WTC11 (cell line): ENCODE results near the gene AKR1C4.
"Not testable (repeated sequence)": the region's sequence is repeated elsewhere in the genome, so short reads cannot be mapped to it uniquely, and the experiment has no call there.

Source experiments
- CREM ChIP-seq: sonication (generic); formaldehyde crosslinking; IDR thresholded peaks from 2 replicates; pipeline ENCODE4 v1.8.1; 2022; ENCODE audit warnings: mild to moderate bottlenecking, missing genetic modification reagents, moderate library complexity
- FOXP1 ChIP-seq: sonication (generic); formaldehyde crosslinking; IDR thresholded peaks from 2 replicates; pipeline ENCODE4 v1.8.0; 2022; ENCODE audit warnings: missing genetic modification reagents, mild to moderate bottlenecking, moderate library complexity, borderline replicate concordance
- ZNF416 ChIP-seq: fragments of 250-450 bp; sonication (Bioruptor Pico); IDR thresholded peaks from 2 replicates; pipeline ENCODE4 v1.9.0; 2021; ENCODE audit warnings: mild to moderate bottlenecking, inconsistent platforms
- TF ChIP-seq, protein P1 (sequence below): sonication (generic); formaldehyde crosslinking; IDR thresholded peaks from 2 replicates; pipeline ENCODE4 v1.8.0; 2022; ENCODE audit warnings: mild to moderate bottlenecking, missing genetic modification reagents
- TF ChIP-seq, protein P2 (sequence below): fragments of 200-600 bp; IDR thresholded peaks from 2 replicates; pipeline ENCODE4 v1.8.0; 2022; ENCODE audit warnings: antibody characterized with exemption
- TF ChIP-seq, protein P3 (sequence below): fragments of 250-450 bp; sonication (Bioruptor Pico); IDR thresholded peaks from 2 replicates; pipeline ENCODE4 v1.9.0; 2021; ENCODE audit warnings: mild to moderate bottlenecking, borderline replicate concordance

- not testable (repeated sequence) for TF ChIP-seq FOXP1; CREM (CRISPR knock-in tag); ZNF416
- TF ChIP-seq, protein P1, sequence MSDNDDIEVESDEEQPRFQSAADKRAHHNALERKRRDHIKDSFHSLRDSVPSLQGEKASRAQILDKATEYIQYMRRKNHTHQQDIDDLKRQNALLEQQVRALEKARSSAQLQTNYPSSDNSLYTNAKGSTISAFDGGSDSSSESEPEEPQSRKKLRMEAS (CRISPR knock-in tag) = not testable (repeated sequence)
- TF ChIP-seq, protein P2, sequence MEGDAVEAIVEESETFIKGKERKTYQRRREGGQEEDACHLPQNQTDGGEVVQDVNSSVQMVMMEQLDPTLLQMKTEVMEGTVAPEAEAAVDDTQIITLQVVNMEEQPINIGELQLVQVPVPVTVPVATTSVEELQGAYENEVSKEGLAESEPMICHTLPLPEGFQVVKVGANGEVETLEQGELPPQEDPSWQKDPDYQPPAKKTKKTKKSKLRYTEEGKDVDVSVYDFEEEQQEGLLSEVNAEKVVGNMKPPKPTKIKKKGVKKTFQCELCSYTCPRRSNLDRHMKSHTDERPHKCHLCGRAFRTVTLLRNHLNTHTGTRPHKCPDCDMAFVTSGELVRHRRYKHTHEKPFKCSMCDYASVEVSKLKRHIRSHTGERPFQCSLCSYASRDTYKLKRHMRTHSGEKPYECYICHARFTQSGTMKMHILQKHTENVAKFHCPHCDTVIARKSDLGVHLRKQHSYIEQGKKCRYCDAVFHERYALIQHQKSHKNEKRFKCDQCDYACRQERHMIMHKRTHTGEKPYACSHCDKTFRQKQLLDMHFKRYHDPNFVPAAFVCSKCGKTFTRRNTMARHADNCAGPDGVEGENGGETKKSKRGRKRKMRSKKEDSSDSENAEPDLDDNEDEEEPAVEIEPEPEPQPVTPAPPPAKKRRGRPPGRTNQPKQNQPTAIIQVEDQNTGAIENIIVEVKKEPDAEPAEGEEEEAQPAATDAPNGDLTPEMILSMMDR = not testable (repeated sequence)
- TF ChIP-seq, protein P3, sequence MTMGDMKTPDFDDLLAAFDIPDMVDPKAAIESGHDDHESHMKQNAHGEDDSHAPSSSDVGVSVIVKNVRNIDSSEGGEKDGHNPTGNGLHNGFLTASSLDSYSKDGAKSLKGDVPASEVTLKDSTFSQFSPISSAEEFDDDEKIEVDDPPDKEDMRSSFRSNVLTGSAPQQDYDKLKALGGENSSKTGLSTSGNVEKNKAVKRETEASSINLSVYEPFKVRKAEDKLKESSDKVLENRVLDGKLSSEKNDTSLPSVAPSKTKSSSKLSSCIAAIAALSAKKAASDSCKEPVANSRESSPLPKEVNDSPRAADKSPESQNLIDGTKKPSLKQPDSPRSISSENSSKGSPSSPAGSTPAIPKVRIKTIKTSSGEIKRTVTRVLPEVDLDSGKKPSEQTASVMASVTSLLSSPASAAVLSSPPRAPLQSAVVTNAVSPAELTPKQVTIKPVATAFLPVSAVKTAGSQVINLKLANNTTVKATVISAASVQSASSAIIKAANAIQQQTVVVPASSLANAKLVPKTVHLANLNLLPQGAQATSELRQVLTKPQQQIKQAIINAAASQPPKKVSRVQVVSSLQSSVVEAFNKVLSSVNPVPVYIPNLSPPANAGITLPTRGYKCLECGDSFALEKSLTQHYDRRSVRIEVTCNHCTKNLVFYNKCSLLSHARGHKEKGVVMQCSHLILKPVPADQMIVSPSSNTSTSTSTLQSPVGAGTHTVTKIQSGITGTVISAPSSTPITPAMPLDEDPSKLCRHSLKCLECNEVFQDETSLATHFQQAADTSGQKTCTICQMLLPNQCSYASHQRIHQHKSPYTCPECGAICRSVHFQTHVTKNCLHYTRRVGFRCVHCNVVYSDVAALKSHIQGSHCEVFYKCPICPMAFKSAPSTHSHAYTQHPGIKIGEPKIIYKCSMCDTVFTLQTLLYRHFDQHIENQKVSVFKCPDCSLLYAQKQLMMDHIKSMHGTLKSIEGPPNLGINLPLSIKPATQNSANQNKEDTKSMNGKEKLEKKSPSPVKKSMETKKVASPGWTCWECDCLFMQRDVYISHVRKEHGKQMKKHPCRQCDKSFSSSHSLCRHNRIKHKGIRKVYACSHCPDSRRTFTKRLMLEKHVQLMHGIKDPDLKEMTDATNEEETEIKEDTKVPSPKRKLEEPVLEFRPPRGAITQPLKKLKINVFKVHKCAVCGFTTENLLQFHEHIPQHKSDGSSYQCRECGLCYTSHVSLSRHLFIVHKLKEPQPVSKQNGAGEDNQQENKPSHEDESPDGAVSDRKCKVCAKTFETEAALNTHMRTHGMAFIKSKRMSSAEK (CRISPR knock-in tag) = not testable (repeated sequence)
Observed at GRCh38 chr10:5175581-5175980, 21.1 kb upstream of the AKR1C4 start.
